Measurements from ENCODE around the gene ILF3. TPM values are rescaled to one million over a fixed set of nuclear protein-coding genes. Genes with fewer than 3 reads are reported as not detected.
"Not testable (repeated sequence)": the region's sequence is repeated elsewhere in the genome, so short reads cannot be mapped to it uniquely, and the experiment has no call there.

The ILF3 gene
- total RNA-seq, 1 donor from 2014 or later, result 212 TPM

DNA sequence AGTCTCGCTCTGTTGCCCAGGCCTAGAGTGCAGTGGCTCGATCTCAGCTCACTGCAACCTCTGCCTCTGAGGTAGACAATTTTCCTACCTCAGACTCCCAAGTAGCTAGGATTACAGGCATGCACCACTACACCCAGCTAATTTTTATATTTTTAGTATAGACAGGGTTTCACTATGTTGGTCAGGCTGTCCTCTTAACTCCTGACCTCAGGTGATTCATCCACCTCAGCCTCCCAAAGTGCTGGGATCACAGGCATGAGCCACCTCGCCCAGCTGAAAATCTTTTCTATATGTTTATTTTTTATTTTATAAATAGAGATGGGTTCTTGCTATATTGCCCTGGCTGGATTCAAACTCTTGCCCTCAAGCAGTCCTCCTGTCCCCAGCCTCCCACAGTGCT is 17.8 kb downstream of the ILF3 start:
- DNase-seq (ENCODE audit: low spot score), result not testable (repeated sequence)

DNA sequence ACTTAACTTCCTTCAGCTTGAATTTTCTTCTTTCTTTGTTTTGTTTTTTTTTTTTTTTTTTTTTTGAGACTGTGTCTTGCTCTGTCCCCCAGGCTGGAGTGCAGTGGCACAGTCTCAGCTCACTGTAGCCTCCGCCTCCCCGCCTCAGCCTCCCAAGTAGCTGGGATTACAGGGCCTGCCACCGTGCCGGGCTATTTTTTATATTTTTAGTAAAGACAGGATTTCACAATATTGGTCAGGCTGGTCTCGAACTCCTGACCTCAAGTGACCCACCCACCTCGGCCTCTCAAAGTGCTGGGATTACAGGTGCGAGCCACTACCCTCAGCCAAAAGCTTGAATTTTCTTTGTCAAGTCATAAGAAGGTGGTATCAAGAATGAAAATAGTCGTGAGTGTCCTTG is 21.1 kb downstream of the ILF3 start:
- DNase-seq (ENCODE audit: low spot score), result not testable (repeated sequence)

DNA sequence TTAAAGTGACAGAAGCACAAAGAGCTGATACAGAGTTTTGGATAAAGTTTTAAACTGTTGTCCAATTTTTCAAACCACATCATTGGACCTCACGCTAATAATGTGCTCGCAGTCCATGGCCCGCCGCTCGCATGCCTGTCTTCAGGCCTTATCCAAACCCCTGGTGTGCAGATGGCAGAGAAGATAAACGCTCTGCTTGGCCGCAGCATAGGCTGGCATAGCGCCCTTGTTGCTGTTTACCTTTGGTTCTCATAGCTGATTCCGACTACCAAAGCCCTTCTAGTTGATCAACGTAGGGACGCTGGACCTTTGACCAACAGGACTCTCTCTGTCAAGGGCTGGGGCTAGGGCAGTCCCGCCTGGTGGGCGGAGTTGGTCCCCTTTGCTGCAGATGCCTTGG is 23.6 kb downstream of the ILF3 start:
- no peak for DNase-seq (ENCODE audit: low spot score)

DNA sequence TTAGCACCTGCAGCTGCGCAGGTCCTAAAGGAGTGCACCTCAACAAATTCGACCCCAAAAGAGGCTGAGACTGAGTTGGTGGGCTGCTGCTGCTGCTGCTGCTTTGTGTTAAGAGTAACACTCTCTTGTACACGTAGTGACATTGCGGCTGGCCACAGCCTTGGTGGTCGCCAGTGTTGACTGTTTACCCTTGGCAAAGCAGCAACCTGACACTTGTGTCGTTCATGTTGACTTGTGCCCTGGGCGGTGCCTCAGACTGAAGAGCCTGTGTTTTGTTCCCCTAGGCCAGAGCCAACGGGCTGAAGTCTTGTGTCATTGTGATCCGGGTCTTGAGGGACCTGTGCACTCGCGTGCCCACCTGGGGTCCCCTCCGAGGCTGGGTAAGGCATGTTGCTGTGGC is 24.7 kb downstream of the ILF3 start:
- no peak for DNase-seq (ENCODE audit: low spot score)

DNA sequence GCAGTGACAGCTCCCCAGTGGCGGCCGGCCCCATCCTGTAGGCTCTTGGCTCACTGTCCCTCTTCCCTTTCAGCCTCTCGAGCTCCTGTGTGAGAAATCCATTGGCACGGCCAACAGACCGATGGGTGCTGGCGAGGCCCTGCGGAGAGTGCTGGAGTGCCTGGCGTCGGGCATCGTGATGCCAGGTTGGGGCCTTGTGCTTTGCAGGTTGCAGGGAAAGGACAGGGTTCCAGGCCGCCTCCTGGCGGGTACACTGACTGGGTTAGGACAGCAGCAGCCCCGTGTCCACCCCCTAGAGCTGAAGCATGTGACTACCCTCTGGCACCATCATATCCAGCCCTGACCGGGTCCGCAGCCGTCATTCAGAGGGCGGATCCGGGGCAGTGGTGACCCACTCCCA is 25.6 kb downstream of the ILF3 start:
- no peak for DNase-seq (ENCODE audit: low spot score)

DNA sequence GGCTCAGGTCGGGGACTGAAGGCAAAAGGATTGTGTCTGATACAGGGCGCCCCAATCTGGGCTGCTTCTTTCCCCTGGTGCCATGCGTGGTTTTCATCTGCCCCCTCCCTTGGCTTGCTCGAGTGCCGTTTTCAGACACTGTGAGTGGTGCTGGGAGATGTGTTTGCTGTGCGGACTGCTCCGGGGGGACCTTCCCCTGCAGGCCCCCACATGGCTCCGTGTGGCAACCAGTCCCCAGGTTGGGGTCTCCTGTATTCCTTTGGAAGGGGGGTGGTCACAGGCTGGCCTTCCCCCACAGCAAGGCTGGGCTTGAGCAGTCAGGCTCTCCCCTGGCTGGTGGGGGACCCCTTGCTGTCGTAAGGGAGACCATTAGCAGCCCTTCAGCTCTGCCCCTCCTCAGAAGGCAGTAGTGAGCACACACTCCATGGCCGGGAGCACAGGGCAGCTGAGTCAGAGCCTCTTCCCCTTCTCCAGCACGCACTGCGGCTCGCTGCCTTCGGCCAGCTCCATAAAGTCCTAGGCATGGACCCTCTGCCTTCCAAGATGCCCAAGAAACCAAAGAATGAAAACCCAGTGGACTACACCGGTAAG is 26.5 kb downstream of the ILF3 start:
- DNase-seq (ENCODE audit: low spot score), result no peak

DNA sequence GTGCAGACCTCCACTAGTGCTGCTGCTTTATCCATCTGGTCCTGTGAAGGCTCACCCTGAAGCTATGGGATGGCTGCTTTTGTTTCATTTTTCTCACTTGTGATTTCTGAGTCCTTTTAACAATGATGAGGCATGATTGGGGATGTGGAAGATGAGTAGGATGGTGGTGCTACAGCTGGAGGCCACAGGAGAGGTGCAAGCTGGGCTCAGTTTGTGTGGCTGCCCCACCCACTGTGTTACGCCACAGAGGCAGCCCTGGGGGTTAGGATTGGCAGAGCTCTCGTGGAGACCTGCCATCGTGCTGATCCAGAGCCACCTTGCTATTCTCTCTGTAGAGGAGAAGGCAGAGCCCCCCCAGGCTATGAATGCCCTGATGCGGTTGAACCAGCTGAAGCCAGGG is 27.5 kb downstream of the ILF3 start:
- DNase-seq (ENCODE audit: low spot score), result no peak

DNA sequence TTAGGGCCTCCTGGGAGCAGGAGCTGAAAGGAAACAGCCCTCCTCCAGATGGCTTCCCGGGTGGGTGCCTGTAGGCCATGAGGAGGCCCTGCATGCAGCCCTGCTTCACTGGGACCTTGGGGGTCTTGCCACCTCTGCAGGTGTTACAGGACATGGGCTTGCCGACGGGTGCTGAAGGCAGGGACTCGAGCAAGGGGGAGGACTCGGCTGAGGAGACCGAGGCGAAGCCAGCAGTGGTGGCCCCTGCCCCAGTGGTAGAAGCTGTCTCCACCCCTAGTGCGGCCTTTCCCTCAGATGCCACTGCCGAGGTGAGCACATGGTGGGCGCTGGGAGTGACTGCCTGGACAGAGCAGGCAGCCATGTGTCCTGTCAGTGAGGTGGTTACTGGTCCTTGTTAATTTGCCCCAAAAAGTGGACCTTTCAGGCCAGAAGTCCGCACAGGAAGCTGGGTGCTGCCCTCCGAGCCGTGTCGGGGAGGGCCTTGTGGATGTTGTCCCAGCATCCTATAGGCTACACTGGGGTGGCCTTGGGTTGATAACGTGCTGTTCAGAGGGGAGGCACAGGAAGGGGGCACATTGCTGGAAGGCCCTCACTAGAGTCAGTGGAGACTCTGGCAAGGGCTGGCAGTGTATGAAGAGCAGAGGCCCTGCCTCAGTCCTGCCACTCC is 28.4 kb downstream of the ILF3 start:
- DNase-seq (ENCODE audit: low spot score), result no peak

DNA sequence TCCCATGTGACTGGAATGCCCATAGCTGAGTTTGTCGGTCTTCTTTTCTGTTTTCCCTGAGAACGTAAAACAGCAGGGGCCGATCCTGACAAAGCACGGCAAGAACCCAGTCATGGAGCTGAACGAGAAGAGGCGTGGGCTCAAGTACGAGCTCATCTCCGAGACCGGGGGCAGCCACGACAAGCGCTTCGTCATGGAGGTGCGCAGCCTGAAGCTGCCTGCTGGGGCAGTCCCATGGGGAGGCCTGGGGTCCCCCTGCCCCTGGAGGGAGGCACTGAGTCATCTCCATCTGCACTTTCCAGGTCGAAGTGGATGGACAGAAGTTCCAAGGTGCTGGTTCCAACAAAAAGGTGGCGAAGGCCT is 28.9 kb downstream of the ILF3 start:
- no peak for DNase-seq (ENCODE audit: low spot score)

DNA sequence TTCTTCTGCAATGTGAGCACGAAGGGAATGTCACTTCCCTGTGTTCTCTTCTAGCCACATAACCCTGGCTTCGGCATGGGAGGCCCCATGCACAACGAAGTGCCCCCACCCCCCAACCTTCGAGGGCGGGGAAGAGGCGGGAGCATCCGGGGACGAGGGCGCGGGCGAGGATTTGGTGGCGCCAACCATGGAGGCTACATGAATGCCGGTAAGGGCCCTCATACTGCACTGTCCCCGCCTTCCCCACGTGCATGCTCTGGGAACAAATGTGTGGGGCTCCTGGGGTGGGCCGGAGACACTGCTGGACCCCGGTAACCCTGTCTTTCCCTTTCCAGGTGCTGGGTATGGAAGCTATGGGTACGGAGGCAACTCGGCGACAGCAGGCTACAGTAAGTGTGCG is 29.4 kb downstream of the ILF3 start:
- no peak for DNase-seq (ENCODE audit: low spot score)

DNA sequence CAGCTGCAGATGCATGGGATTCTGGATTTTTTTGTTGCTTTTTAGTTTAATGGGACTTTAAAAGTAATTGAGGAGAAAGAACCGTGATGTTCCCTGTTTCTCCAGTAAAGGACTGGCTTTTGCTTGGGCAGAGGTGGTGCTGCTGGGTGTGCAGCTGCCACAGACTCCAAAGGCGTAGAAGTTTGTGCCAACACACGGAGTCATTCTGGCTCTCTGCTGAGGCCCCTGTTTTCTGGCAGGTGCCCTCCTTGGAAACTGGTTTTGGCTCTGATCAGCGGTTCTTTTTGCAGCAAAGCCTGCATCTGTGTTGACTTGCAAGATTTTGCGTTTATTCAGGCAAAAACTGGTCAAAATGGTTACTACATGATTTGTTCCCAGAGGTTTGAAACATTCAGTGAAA is 31.1 kb downstream of the ILF3 start:
- no peak for DNase-seq (ENCODE audit: low spot score)

DNA sequence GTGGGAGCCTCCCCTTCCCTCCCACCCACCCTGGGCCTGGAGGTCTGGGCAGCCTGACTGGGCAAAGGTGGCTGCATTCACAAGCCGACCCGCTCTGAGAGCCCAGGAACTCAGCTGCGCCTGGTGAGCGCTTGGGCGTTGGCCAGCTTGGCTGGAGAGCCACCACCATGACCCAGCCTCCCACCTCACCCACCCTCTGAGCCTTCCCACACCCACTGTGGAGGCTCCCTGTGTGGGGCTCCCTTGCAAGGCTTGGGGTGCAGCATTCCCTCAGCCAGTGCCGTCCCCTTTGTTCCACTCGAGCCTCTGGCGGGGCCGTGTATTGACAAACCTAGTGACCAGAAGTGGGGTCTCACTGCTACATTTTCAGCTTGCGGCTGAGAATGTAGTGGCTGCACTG is 32.0 kb downstream of the ILF3 start:
- no peak for DNase-seq (ENCODE audit: low spot score)

DNA sequence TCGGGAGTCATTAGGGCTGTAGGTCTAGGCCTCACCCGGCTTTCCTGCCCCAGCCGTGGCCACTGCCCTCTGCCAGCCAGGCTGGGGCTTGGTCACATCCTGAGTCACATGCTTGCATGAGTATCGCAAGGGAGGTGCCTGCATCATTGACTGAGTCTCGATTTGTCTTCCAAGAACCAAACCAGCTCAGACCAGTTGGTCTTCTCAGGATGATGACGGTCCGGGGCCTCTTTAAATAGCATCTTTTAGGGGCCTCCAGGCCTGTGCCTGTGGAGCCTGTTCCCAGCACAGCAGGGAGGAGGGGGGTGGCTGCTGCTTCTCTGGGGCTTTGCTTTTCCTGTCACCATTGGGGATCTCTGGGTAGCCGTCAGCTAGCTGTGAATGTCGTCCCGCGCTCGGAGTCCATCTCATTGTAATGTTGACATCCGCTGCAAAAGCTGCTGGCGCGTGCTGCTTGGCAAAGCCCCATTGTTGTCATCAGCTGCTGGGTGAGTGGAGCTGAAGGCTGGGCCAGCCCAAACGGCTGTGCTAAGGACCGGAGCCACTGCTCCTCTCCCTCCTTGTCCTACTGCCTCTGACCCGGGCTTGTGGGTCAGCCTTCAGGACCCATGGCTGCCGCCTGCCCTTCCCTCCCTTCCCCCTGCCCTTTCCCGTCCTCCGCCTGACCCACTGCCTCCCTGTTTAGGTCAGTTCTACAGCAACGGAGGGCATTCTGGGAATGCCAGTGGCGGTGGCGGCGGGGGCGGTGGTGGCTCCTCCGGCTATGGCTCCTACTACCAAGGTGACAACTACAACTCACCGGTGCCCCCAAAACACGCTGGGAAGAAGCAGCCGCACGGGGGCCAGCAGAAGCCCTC is 32.7 kb downstream of the ILF3 start:
- DNase-seq (ENCODE audit: low spot score), result no peak

DNA sequence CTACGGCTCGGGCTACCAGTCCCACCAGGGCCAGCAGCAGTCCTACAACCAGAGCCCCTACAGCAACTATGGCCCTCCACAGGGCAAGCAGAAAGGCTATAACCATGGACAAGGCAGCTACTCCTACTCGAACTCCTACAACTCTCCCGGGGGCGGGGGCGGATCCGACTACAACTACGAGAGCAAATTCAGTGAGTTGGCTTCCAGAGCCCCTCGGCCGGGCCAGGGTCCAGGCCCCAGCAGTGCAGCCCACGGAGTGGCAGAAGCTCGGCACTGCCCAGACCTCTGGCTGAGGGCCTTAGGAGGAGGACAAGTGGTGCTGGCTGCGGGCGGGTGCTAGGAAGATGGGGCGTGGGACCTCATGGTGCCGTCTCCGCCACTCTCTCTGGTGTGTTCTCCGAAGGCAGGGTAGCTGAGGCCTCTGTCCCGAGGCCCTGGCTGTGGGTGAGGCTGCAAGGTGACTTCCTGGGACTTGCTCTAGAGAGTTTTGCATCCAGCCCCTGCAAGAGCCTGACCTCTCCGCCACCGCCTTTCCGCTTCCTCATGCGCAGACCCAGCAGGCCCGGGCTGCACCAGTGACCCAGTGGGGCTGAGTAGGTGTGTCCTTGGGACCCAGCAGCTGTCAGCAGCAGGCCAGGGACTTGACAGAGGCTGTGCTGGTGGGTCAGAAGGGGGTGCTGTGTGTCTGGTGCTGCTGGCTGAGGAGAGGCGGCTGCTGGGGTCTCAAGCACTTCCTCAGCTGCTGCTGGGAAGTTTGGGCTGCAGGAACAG is 33.6 kb downstream of the ILF3 start:
- DNase-seq (ENCODE audit: low spot score), result no peak

DNA sequence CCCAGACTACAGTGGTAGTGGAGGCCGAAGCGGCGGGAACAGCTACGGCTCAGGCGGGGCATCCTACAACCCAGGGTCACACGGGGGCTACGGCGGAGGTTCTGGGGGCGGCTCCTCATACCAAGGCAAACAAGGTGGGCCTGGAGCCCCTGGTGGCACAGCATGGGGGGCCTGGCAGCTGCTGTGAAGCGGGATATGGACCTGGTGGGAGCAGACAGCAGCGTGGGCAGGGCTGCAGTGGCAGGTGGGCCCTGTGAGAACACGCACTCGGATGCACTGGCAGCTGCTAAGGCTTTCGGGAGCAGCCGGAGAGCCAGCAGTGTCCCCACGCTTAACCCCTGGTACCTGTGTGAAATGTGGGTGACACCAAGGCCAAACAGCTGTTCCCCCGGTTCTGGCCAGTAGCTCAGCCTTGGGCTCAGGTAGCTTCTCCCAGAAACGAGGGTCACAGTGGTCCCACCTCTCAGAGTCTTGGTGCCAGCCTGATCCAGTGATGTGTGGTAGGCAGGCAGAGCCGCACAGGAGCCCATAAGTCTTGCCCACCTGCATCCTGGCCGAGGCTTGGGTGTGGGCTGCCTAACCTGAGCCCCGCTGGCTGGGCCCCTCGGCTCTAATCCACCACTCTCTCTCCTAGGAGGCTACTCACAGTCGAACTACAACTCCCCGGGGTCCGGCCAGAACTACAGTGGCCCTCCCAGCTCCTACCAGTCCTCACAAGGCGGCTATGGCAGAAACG is 34.6 kb downstream of the ILF3 start:
- no peak for DNase-seq (ENCODE audit: low spot score)

DNA sequence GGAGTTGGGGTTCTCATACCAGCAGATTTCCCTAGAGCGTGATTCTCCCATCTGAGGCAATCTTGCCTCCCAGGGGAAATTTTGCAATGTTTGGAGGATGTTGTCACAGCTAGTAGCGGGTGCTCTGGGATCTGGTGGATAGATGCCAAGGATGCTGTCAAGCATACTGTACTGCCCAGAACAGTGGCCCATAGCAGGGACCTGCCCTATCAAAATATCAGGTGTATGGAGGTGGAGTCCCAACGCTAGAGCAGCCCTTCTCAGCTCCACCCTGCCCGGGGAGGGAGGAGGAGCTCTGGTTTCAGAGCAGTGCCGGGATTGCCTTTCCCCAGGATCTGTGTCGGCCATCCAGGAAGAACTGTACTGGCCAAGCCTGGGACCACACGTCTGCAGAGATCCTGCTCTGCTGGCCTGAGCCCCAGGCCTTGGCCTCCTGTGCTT is 36.2 kb downstream of the ILF3 start:
- no peak for DNase-seq (ENCODE audit: low spot score)

DNA sequence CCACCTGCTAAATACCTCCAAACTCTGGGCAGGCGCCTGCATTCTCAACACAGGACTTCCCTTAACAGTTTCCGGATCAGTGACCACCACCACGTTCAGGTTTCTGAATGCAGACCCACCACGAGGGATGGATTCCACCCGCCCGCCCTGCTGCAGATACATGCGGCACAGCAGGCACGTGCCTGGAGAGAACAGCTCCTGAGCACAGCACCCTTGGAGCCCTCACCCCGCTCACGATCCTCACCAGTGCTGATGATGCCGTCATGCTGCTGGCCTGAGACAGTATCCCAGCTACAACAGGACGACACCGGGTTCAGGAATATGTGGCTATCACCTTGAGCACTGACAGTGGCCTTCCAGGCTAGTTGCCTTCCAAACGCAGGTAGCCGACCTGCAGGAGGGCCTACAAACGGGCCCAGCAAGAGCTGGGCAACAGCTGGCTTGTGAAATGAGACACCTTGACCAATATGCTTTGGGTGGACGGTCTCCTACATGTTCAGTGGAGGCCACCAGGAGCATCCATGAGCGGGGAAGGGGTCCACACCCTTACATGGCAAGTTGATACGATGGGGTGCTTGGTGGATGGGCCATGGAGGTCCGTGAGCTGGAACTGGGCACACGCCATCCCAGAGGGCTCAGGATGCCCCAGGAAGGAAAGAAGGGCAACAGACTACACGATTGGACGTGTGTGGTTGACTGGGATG is 37.2 kb downstream of the ILF3 start:
- DNase-seq (ENCODE audit: low spot score), result no peak

DNA sequence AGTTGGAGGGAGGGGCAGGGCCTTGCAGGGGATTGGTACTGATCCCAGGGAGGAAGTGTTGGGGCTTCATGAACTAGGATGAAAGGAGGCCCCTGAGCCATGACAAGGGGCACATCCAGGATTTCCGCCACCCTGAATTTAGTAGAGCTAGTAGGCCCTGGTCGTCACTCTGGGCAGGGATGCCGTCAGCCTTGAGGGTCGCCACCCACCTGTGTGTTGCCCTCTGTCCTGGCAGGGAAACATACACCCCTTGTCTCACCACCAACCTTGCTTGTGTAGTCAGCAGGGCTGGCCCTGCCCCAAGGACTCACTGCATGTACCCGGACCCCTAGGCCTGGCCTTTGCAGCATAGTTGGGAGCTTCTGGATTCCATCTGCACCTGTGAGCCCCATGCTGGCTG is 37.7 kb downstream of the ILF3 start:
- DNase-seq (ENCODE audit: low spot score), result no peak

DNA sequence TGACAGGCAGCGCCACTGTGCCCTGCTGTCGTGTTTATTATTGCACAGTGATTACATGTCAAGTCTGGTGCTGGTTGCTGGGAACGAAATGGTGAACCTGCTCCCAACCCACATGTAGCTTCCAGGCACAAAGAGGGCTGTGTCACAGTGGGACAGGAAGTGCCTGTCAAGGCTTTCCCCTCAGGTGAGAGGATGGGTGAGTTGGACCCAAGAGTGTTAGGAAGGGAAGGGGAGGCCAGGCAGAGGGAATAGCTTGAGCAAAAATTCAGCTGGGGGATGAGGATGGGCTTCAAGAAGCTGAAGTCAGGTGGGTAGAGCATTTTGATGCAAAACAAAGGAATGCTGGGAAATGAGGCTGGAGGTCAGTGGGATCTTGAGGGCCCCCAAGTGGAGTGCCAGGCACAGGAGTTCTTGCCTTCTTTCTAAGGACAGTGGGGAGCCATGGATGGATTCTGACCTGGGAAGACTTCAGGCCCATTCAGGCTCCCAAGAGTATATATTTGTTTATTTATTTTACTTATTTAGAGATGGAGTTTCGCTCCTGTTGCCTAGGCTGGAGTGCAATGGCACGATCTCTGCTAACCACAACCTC is 38.6 kb downstream of the ILF3 start:
- no peak for DNase-seq (ENCODE audit: low spot score)

DNA sequence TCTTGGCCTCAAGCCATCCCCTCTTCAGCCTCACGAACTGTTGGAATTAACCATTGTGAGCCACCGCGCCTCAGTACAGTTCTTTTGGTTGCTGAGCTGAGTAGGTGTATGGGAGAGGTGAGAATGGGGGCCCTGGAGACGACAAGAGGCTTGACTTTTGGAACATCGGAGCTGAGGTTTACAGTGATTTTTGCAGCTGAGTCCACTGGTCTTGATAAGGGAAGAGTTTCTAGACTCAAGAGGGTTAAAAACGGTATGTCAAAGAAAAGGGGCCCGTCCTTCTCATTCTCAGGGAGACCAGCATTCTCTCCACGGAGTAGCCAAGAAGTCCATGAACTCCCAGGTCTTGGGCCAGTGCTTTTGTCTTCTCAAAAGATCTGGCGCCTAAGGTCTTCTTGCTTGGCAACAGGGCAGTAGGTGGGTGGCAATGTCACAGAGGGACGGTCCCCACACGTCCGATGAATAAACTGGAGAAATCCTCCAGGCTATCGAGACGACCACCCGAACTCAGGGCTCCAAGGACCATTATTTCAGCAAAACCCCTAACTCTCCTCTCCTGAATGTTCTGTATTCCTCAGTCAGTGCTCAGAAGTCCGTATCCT is 40.7 kb downstream of the ILF3 start:
- no peak for DNase-seq (ENCODE audit: low spot score)

Data from mesenteric fat pad (tissue), 1 donor.